A549 (cell line): Measurements from ENCODE around the gene PDGFA. TPM values are rescaled to one million over a fixed set of nuclear protein-coding genes. Genes with fewer than 3 reads are reported as not detected.

Source experiments
- ATAC-seq, 2 experiments: fragments of 200-7000 bp in 1 of 2; fragments of >200 bp in 1 of 2; cut with Nextera tagmentation in 1 of 2; cut with Tn5 transposase in 1 of 2; 3 replicates each; pipeline versions ENCODE4 v1.8.0 to v1.9.1; 2018 to 2020; ENCODE audit warnings: mild to moderate bottlenecking in 1 of 2, moderate library complexity in 1 of 2
- CTCF ChIA-PET: fragments of 300-600 bp; sonication (Branson Sonifier 250); formaldehyde crosslinking; extraction: SDS; loops from one replicate; lab custom pipeline; 2021; ENCODE audit warnings: antibody characterized with exemption, inconsistent platforms; lab: Yijun Ruan, JAX
- POLR2A ChIA-PET: fragments of 350-600 bp; formaldehyde crosslinking; extraction: SDS; loops from one replicate; lab custom pipeline; 2021; ENCODE audit warnings: antibody characterized with exemption, inconsistent platforms; lab: Yijun Ruan, JAX
- DNase-seq, 2 experiments: peaks; one replicate each; pipeline versions ENCODE4 v3.0.0 to v3.0.0-alpha.2; 2011 to 2016; ENCODE audit warnings: low read depth in 1 of 2, low spot score in 1 of 2
- FAIRE-seq: peaks from 2 replicates; lab custom pipeline; 2011; peaks lifted over from hg19 to GRCh38; lab: Jason Lieb, UNC
- H3K27ac ChIP-seq, 2 experiments: fragments of >200 bp; sonication (Bioruptor Twin); formaldehyde crosslinking; 3 replicates each; pipeline ENCODE4 v1.5.1; 2016 to 2017
- H3K4me1 ChIP-seq: fragments of >200 bp; sonication (Bioruptor Twin); formaldehyde crosslinking; 3 replicates; pipeline ENCODE4 v1.6.1; 2016
- H3K4me2 ChIP-seq: fragments of >200 bp; sonication (Bioruptor Twin); formaldehyde crosslinking; 3 replicates; pipeline ENCODE4 v1.6.1; 2016
- H3K4me3 ChIP-seq: fragments of >200 bp; sonication (Bioruptor Twin); formaldehyde crosslinking; 3 replicates; pipeline ENCODE4 v1.5.1; 2016
- H3K9me3 ChIP-seq: fragments of >200 bp; sonication (Bioruptor Twin); formaldehyde crosslinking; 3 replicates; pipeline ENCODE4 v1.6.1; 2016
- CBX8 ChIP-seq: fragments of 200-600 bp; sonication (generic); IDR thresholded peaks from 2 replicates; pipeline ENCODE4 v1.6.1; 2016
- ESRRA ChIP-seq: fragments of 150-350 bp; IDR thresholded peaks from 2 replicates; pipeline ENCODE4 v1.6.1; 2014; ENCODE audit warnings: mild to moderate bottlenecking, low read length, borderline replicate concordance
- FOSL2 ChIP-seq, 2 experiments: fragments of 450-650 bp in 1 of 2; fragments of >200 bp in 1 of 2; sonication (Bioruptor Twin) in 1 of 2; formaldehyde crosslinking; IDR thresholded peaks; 2 replicates each; pipeline versions ENCODE4 v1.5.0 to v1.6.1; 2016 to 2020; ENCODE audit warnings: mild to moderate bottlenecking in 1 of 2, moderate library complexity in 1 of 2
- HOXA7 ChIP-seq: fragments of 250-450 bp; sonication (Bioruptor Pico); IDR thresholded peaks from 2 replicates; pipeline ENCODE4 v1.5.0; 2020; ENCODE audit warnings: mild to moderate bottlenecking, moderate library complexity
- HOXB5 ChIP-seq: fragments of 250-450 bp; sonication (Bioruptor Pico); IDR thresholded peaks from 2 replicates; pipeline ENCODE4 v1.5.0; 2020; ENCODE audit warnings: mild to moderate bottlenecking, moderate library complexity
- MYC ChIP-seq: IDR thresholded peaks from 2 replicates; pipeline ENCODE4 v1.6.1; 2012; ENCODE audit warnings: mild to moderate bottlenecking, inconsistent platforms, low read length, improper control_type of control experiment, borderline replicate concordance
- NFE2L2 ChIP-seq: fragments of 150-350 bp; conservative IDR thresholded peaks from 2 replicates; pipeline ENCODE4 v1.6.1; 2014; ENCODE audit warnings: low read length
- PHF8 ChIP-seq: fragments of 200-600 bp; sonication (generic); IDR thresholded peaks from 2 replicates; pipeline ENCODE4 v1.6.1; 2016; ENCODE audit warnings: low read depth, mild to moderate bottlenecking, antibody characterized with exemption, moderate library complexity, borderline replicate concordance
- SREBF2 ChIP-seq: fragments of 450-650 bp; IDR thresholded peaks from 2 replicates; pipeline ENCODE4 v1.6.1; 2014; ENCODE audit warnings: mild to moderate bottlenecking, moderate library complexity
- TP53 ChIP-seq: fragments of 250-450 bp; sonication (Bioruptor Pico); IDR thresholded peaks from 2 replicates; pipeline ENCODE4 v1.5.0; 2021; ENCODE audit warnings: mild to moderate bottlenecking, moderate library complexity
- ZNF302 ChIP-seq: fragments of 250-450 bp; sonication (Bioruptor Pico); IDR thresholded peaks from 2 replicates; pipeline ENCODE4 v1.9.0; 2021; ENCODE audit warnings: inconsistent platforms, mild to moderate bottlenecking, moderate library complexity
- ZSCAN20 ChIP-seq: fragments of 250-450 bp; sonication (Bioruptor Pico); IDR thresholded peaks from 2 replicates; pipeline ENCODE4 v1.8.0; 2022; ENCODE audit warnings: mild to moderate bottlenecking, moderate library complexity
- WGBS: methylation state at CpG from one replicate; pipeline ENCODE4 v1.1.6; 2017; ENCODE audit errors: missing lambda C conversion rate; 5-methylcytosine and 5-hydroxymethylcytosine counted together
- polyA plus RNA-seq, 4 experiments: library from polyadenylated mRNA; depleted of rRNA in 3 of 4; stranded (reverse); fragments of >200 nt; fragmentation: RNase III in 1 of 4; extraction: RNeasy Plus Mini Kit Qiagen cat#74134 plus additional on column Dnase treatment in 1 of 4; gene quantifications; 2 replicates in 3 of 4; 3 replicates in 1 of 4; pipeline ENCODE4 v1.2.3, GENCODE V29; 2011 to 2017
- TF ChIP-seq, protein P1 (sequence below): fragments of >200 bp; sonication (Bioruptor Twin); formaldehyde crosslinking; IDR thresholded peaks from 3 replicates; pipeline ENCODE4 v1.5.1; 2016

Gene PDGFA
- polyA plus RNA-seq, 2 of the 4 experiments (the other 2 are of a cell fraction), result 12.8 to 14.9 TPM

DNA sequence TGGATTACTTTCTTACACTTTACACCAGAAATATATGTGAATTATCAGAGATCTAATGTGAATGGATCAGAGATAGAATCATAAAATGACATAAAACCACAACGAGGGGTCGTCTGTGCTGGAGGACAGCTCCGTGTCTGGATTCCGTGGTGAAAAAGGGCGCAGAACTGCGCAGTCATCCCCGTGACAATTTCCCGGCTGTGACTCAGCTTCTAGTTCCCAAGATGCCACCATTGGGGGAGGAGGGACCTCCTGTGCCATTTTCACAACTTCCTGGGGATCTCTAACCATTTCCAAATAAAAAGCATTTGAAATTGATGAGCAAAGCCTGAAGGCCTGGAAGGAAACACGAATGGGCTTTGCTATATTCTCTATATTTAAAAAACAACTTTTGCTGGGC lies 72.1 kb downstream of the PDGFA start:
- ChIA-PET CTCF (interaction anchor here (1.0 to 1.2 kb wide), 2 partner anchors 16 to 125 kb away, joined by 3 read pairs; no protein-coding TSS in a partner anchor), POLR2A (no interaction called here)
- FAIRE-seq, result no peak
- Histone ChIP-seq H3K27ac (no peak overlapping the region), H3K9me3 (no peaks in the 10 kb centered on the region), H3K4me1 (peaks cover 4% of the 10 kb centered on the region; the same call in 1 of the 3 replicates), H3K4me3 (no peak overlapping the region), H3K4me2 (no peak overlapping the region)
- WGBS, result 62% methylated on average over 9 of the region's 9 CpGs
- ATAC-seq, result no peak
- DNase-seq, result no peak
- no peak for TF ChIP-seq HOXA7 (CRISPR knock-in tag)
- no peak for TF ChIP-seq TP53 (CRISPR knock-in tag)
- TF ChIP-seq SREBF2, result no peak
- TF ChIP-seq ZSCAN20 (CRISPR knock-in tag), result no peak
- TF ChIP-seq NFE2L2, result no peak
- no peak for TF ChIP-seq CBX8
- no peak for TF ChIP-seq MYC
- TF ChIP-seq HOXB5 (CRISPR knock-in tag), result no peak
- TF ChIP-seq FOSL2 (IDR thresholded peaks at IDR 0.05), result no peak
- no peak for TF ChIP-seq FOSL2 (CRISPR knock-in tag; IDR thresholded peaks at IDR 0.05)
- TF ChIP-seq PHF8, result no peak
- TF ChIP-seq, protein P1, sequence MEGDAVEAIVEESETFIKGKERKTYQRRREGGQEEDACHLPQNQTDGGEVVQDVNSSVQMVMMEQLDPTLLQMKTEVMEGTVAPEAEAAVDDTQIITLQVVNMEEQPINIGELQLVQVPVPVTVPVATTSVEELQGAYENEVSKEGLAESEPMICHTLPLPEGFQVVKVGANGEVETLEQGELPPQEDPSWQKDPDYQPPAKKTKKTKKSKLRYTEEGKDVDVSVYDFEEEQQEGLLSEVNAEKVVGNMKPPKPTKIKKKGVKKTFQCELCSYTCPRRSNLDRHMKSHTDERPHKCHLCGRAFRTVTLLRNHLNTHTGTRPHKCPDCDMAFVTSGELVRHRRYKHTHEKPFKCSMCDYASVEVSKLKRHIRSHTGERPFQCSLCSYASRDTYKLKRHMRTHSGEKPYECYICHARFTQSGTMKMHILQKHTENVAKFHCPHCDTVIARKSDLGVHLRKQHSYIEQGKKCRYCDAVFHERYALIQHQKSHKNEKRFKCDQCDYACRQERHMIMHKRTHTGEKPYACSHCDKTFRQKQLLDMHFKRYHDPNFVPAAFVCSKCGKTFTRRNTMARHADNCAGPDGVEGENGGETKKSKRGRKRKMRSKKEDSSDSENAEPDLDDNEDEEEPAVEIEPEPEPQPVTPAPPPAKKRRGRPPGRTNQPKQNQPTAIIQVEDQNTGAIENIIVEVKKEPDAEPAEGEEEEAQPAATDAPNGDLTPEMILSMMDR, result no peak
- TF ChIP-seq ESRRA, result no peak
- no peak for TF ChIP-seq ZNF302 (CRISPR knock-in tag)
- TF ChIP-seq, all 56 proteins: peak for 0

Other genes with a start within 250 kb of the PDGFA start
- gene FOXL3, start 229.7 kb downstream of the PDGFA start, polyA plus RNA-seq (2011; rRNA removed), result not detected in 2 replicates
- gene FOXL3, start 229.7 kb downstream of the PDGFA start, polyA plus RNA-seq (2017; fragmentation: RNase III; extraction: RNeasy Plus Mini Kit Qiagen cat#74134 plus additional on column Dnase treatment), result not detected in 3 replicates
- 27.8 and 28.0 TPM in 2 replicates for gene DNAAF5, start 206.9 kb upstream of the PDGFA start, polyA plus RNA-seq (2011; rRNA removed)
- gene DNAAF5, start 206.9 kb upstream of the PDGFA start, polyA plus RNA-seq (2017; fragmentation: RNase III; extraction: RNeasy Plus Mini Kit Qiagen cat#74134 plus additional on column Dnase treatment), result 34.4 to 35.4 TPM (median 34.7 TPM) in 3 replicates
- 8.5 and 10.1 TPM in 2 replicates for gene PRKAR1B, start 207.4 kb upstream of the PDGFA start, polyA plus RNA-seq (2011; rRNA removed)
- 32.0 to 35.7 TPM (median 33.7 TPM) in 3 replicates for gene PRKAR1B, start 207.4 kb upstream of the PDGFA start, polyA plus RNA-seq (2017; fragmentation: RNase III; extraction: RNeasy Plus Mini Kit Qiagen cat#74134 plus additional on column Dnase treatment)